Measurements from ENCODE around the gene KMT2E. TPM values are rescaled to one million over a fixed set of nuclear protein-coding genes. Genes with fewer than 3 reads are reported as not detected.
A peak's percentile ranks its signal among the peaks of the same experiment; 100 is the strongest.

The KMT2E gene
- total RNA-seq, 1 donor from 2014 or later: 109 TPM

GRCh38 chr7:104980841-104981671 lies 32.9 kb upstream of the KMT2E start:
- H3K4me3 Mint-ChIP-seq: no peak overlapping the region
- H3K36me3 Mint-ChIP-seq: no peaks in the 10 kb centered on the region
- peaks cover 59% of the 10 kb centered on the region for H3K4me1 Mint-ChIP-seq
- no peaks in the 10 kb centered on the region for H3K27me3 Mint-ChIP-seq (ENCODE audit: low read depth)
- TF ChIP-seq CTCF (IDR thresholded peaks at IDR 0.05; ENCODE audit: unreplicated experiment): peak; percentile 79
- H3K27ac Mint-ChIP-seq: no peak overlapping the region
- H3K9me3 Mint-ChIP-seq: no peaks in the 10 kb centered on the region
- no peak for DNase-seq (ENCODE audit: low spot score in 2 of 2, unreplicated experiment in 2 of 2)

DNA sequence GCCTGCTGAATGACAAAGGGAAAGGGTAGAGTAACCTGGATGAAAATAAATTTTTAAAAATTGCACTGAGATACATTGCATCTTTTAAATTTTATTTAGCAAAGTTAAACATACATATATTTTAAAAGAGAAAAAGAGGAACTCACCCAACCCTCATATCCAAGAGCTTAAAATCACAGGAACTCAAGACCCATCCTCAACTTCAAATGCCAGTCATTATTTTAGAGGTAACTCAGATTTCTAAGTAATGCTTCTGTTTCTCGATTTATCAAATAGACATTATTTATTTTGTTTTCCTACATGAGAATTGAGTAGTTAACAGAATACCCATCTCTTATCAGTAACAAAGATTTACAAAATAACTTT lies 32.4 kb upstream of the KMT2E start:
- no peaks in the 10 kb centered on the region for H3K27me3 Mint-ChIP-seq (ENCODE audit: low read depth)

GRCh38 chr7:104982308-104983075 lies 31.5 kb upstream of the KMT2E start:
- Mint-ChIP-seq H3K36me3 (no peaks in the 10 kb centered on the region), H3K4me3 (peak overlapping the region; percentile 100), H3K9me3 (no peaks in the 10 kb centered on the region), H3K27me3 (ENCODE audit: low read depth) (no peaks in the 10 kb centered on the region), H3K4me1 (peaks cover 62% of the 10 kb centered on the region), H3K27ac (peak overlapping the region; percentile 100)
- no peak for TF ChIP-seq CTCF (IDR thresholded peaks at IDR 0.05; ENCODE audit: unreplicated experiment)
- DNase-seq (ENCODE audit: low spot score in 2 of 2, unreplicated experiment in 2 of 2): no peak

More for the DNA sequence above, 32.4 kb upstream of the KMT2E start:
- no peaks in the 10 kb centered on the region for H3K9me3 Mint-ChIP-seq
- peaks cover 62% of the 10 kb centered on the region for H3K4me1 Mint-ChIP-seq
- H3K4me3 Mint-ChIP-seq: no peak overlapping the region
- no peaks in the 10 kb centered on the region for H3K36me3 Mint-ChIP-seq
- no peak for DNase-seq (ENCODE audit: low spot score in 2 of 2, unreplicated experiment in 2 of 2)
- TF ChIP-seq CTCF (IDR thresholded peaks at IDR 0.05; ENCODE audit: unreplicated experiment): no peak
- no peak overlapping the region for H3K27ac Mint-ChIP-seq

- Mint-ChIP-seq H3K36me3 (no peaks in the 10 kb centered on the region), H3K27ac (peak overlapping the region; percentile 100), H3K4me1 (peaks cover 62% of the 10 kb centered on the region), H3K9me3 (no peaks in the 10 kb centered on the region), H3K4me3 (peak overlapping the region; percentile 100), H3K27me3 (ENCODE audit: low read depth) (no peaks in the 10 kb centered on the region)
- no peak for DNase-seq (ENCODE audit: low spot score in 2 of 2, unreplicated experiment in 2 of 2)
- no peak for TF ChIP-seq CTCF (IDR thresholded peaks at IDR 0.05; ENCODE audit: unreplicated experiment)
Measured at GRCh38 chr7:104983076-104983577, 30.9 kb upstream of the KMT2E start.

GRCh38 chr7:104983578-104984539 lies 30.1 kb upstream of the KMT2E start:
- H3K36me3 Mint-ChIP-seq: no peaks in the 10 kb centered on the region
- H3K4me3 Mint-ChIP-seq: peak overlapping the region; percentile 100
- peak overlapping the region; percentile 100 for H3K27ac Mint-ChIP-seq
- TF ChIP-seq CTCF (IDR thresholded peaks at IDR 0.05; ENCODE audit: unreplicated experiment): no peak
- H3K27me3 Mint-ChIP-seq (ENCODE audit: low read depth): no peaks in the 10 kb centered on the region
- peaks cover 58% of the 10 kb centered on the region for H3K4me1 Mint-ChIP-seq
- DNase-seq (ENCODE audit: low spot score in 2 of 2, unreplicated experiment in 2 of 2): peak; percentile 59 to 79
- H3K9me3 Mint-ChIP-seq: no peaks in the 10 kb centered on the region
